Adipocyte (in vitro differentiated cells): ENCODE measurements around the gene RPS3.
A peak's percentile ranks its signal among the peaks of the same experiment; 100 is the strongest.

Experiments
- DNase-seq: peaks from one replicate; pipeline ENCODE4 v3.0.0-alpha.2; 2015; ENCODE audit warnings: low read depth
- H3K27me3 ChIP-seq: replicated peaks from 2 replicates; pipeline ENCODE4 v1.7.0; 2013; ENCODE audit warnings: mild to moderate bottlenecking, low read length, moderate library complexity; ENCODE audit not compliant: control insufficient read depth, insufficient read depth
- H3K36me3 ChIP-seq: 2 replicates; pipeline ENCODE4 v1.7.0; 2013; ENCODE audit warnings: low read length, mild to moderate bottlenecking, moderate library complexity; ENCODE audit not compliant: control insufficient read depth, insufficient read depth, severe bottlenecking
- H3K4me1 ChIP-seq: 2 replicates; pipeline ENCODE4 v1.7.0; 2013; ENCODE audit warnings: mild to moderate bottlenecking, low read length, moderate library complexity; ENCODE audit not compliant: control insufficient read depth, insufficient read depth
- H3K4me3 ChIP-seq: 2 replicates; pipeline ENCODE4 v1.7.0; 2013; ENCODE audit warnings: mild to moderate bottlenecking, low read length, moderate library complexity
- H3K9ac ChIP-seq: 2 replicates; pipeline ENCODE4 v1.7.0; 2013; ENCODE audit warnings: mild to moderate bottlenecking, low read length, moderate library complexity
- H3K9me3 ChIP-seq: 2 replicates; pipeline ENCODE4 v1.7.0; 2013; ENCODE audit warnings: mild to moderate bottlenecking, low read length, moderate library complexity; ENCODE audit not compliant: control insufficient read depth

The RPS3 gene

DNA sequence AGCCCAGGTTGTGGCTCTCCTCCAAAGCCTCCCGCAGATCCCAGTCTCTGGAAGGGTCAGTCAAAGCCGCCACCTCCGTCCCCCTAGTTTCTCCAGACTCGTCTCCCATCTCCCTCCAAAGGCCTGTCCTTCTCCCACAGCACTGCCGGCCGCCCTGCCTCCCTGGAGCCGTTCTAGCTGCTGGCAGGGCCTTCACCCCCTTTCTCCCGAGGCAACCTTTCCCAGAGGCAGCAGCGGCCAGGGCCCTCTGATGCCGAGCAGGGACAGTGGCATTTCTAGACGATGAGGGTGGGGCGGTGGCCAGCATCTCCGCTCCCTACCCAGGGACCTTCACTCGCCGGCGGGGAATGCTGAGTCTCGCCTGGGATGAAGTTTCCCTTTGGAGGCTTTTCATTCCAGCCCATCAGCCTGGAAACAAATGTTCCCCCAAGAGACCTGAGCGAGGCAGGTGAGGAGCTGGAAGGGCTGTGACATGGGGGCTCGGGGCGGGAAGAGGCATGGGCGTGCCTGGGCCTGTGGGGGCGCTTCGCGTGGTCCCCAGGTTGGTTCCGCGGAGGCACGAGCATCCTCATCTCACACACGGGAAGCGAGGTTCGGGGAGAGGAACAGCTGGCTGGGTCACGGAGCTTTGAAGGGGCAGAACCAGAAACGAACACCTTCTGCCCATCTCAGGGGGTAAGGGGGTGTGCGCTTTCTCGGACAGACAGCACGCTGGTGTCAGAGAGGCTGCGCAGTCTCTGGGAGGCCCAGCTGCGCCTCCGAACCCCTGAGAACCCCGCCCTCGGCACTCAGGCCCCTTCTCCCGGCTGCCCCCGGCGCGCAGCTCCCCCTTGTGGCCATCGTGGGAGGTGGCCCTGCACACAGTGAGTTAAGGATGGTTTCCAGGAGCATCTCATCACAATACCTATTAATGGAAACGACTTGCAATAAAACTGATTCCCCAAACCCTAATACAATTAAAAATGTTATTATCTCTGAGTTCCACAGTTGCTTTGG lies 51.8 kb downstream of the RPS3 start:
- Histone ChIP-seq H3K9me3 (no peaks in the 10 kb centered on the region), H3K27me3 (no peaks in the 10 kb centered on the region), H3K9ac (no peak overlapping the region), H3K4me3 (no peak overlapping the region), H3K36me3 (no peaks in the 10 kb centered on the region), H3K4me1 (peaks cover 15% of the 10 kb centered on the region)
- peak; percentile 20 for DNase-seq

DNA sequence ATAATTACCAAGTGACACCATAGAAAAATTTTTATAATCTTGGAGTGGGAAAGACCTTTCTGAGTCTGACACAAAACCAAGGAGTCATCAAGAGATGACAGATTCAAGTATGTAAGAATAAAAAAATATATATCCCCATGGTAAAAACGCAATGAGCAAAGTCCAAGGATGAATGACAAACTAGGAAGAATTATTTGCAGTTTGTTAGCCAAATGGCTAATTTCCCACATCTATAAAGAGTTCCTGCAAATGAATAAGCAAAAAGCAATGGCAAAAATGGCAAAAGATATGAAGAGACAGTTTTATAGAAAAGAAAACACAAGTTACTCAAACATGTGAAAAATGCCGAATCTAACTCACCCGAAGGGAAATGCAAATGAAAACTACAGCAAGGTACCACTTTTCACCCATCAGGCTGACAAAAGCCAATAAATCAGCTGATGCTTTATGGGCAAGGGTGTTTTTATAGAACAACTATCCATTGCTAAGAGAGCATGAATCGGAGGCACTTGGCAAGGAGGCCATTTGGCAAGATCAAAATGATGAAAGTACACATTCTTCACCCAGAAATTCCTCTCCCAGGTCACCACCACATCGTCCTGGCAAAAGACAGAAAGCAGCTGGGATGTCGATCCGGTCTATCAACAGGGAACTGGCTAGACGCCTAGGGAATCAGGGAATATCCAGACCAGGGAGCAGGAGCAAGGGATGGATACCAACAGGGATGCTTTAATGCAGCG lies 54.8 kb downstream of the RPS3 start:
- H3K27me3 ChIP-seq = peaks cover 3% of the 10 kb centered on the region
- no peak overlapping the region for H3K4me3 ChIP-seq
- peak; percentile 22 for DNase-seq
- no peaks in the 10 kb centered on the region for H3K36me3 ChIP-seq
- H3K4me1 ChIP-seq = peaks cover 15% of the 10 kb centered on the region
- H3K9ac ChIP-seq = peak overlapping the region; percentile 20
- H3K9me3 ChIP-seq = no peaks in the 10 kb centered on the region

DNA sequence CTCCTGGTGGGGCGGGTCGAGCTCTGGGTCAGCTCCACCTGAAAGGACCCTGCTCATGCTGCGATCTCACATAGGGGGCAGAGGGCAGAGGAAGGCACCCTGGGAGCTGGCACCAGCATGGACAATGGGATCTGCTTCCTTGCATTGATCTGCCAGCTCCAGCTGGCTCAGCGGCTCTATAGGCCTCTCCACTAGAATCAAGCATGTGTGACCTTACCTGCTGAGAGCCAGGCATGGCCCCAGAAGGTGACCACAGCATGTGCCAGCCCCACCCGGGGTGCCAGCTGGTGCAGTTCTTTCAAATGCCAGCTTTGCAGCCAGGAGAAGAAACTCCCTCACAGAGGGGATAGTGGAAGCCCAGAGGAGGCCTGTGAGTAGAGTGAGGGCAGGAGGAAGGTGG lies 55.7 kb downstream of the RPS3 start:
- H3K36me3 ChIP-seq = no peaks in the 10 kb centered on the region
- DNase-seq = no peak
- peaks cover 3% of the 10 kb centered on the region for H3K27me3 ChIP-seq
- H3K4me1 ChIP-seq = peaks cover 15% of the 10 kb centered on the region
- H3K4me3 ChIP-seq = no peak overlapping the region
- H3K9me3 ChIP-seq = no peaks in the 10 kb centered on the region
- no peak overlapping the region for H3K9ac ChIP-seq
